Measurements from ENCODE around the gene ZNF473. TPM values are rescaled to one million over a fixed set of nuclear protein-coding genes. Genes with fewer than 3 reads are reported as not detected.

The ZNF473 gene
- total and polyA plus RNA-seq, 2 donors (not counting 3 experiments of a cell fraction or from before 2014, with no cell fraction given), result 3.8 to 8.7 TPM

DNA sequence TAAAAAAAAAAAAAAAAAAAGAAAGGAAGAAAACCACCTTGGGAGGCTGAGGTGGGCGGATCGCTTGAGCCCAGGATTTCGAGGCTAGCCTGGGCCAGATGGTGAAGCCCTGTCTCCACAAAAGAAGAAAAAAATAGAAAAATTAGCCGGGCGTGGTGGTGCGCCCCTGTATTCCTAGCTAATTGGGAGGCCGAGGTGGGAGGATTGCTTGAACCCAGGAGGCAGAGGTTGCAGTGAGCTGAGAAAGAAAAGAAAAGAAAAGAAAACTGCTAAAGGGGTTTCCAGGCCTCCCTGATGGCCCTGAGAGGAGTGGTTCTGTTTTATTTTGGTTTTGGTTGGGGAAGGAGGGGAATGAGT is 723 bp downstream of the ZNF473 start:
- intact Hi-C loops (cut with micrococcal nuclease), result no loop called here
- Histone ChIP-seq H3K79me2 (ENCODE audit: control insufficient read depth, insufficient read depth, low read length) (peaks cover 36% of the 10 kb centered on the region), H3K9me3 (replicated peaks; ENCODE audit: control insufficient read depth, insufficient read depth, low read length) (no peaks in the 10 kb centered on the region), H3K36me3 (ENCODE audit: control insufficient read depth in 2 of 2, extremely low read depth in 1 of 2, insufficient read depth in 2 of 2, low read length in 2 of 2) (peaks cover 0 to 4% of the 10 kb centered on the region in 2 experiments), H3K4me1 (ENCODE audit: control insufficient read depth, extremely low read depth, insufficient read depth, low read length) (peaks cover 7% of the 10 kb centered on the region), H3K27ac (ENCODE audit: insufficient read depth, low read depth, low read length) (no peak overlapping the region), H3K4me3 (replicated peaks in 1 of 3; ENCODE audit: insufficient read depth in 1 of 3, low read depth in 1 of 3, low read length in 3 of 3) (no peak overlapping the region), H3K9me1 (replicated peaks; ENCODE audit: control insufficient read depth, extremely low read depth, insufficient read depth, low read length) (no peaks in the 10 kb centered on the region), H4K20me1 (replicated peaks; ENCODE audit: control insufficient read depth, extremely low read depth, insufficient read depth, low read length) (no peaks in the 10 kb centered on the region), H3K4me2 (ENCODE audit: insufficient read depth, low read length) (peak overlapping the region; percentile 21), H3K27me3 (ENCODE audit: control insufficient read depth in 2 of 2, insufficient read depth in 2 of 2, low read length in 2 of 2) (no peaks in the 10 kb centered on the region), H3K9ac (replicated peaks; ENCODE audit: extremely low read depth, insufficient read depth, low read length) (no peak overlapping the region), H2AFZ (ENCODE audit: low read depth, low read length) (no peak overlapping the region)
- ChIA-PET CTCF (interaction anchor here (0.7 kb wide), 1 partner anchor 26 kb away, joined by 3 read pairs; no protein-coding TSS in a partner anchor), POLR2A (no interaction called here)
- no TSS peak for BruUV-seq (replicated peaks)
- dilution Hi-C loops (cut with MboI; ENCODE audit: extremely low pct_ligation_motif_present, low sequenced_read_pairs), result no loop called here
- TF ChIP-seq MYC (IDR thresholded peaks at IDR 0.05; ENCODE audit: low read depth, low read length), result no peak
- no peak for TF ChIP-seq POLR2AphosphoS5 (IDR thresholded peaks at IDR 0.05; ENCODE audit: insufficient read depth, low read depth, low read length)
- no peak for TF ChIP-seq POLR2A (IDR thresholded peaks at IDR 0.05; ENCODE audit: low read depth, low read length)
- no peak for TF ChIP-seq JUN (IDR thresholded peaks at IDR 0.05; ENCODE audit: borderline replicate concordance, insufficient read depth, insufficient read length, low read depth)
- no peak for TF ChIP-seq EZH2 (IDR thresholded peaks at IDR 0.05; ENCODE audit: borderline replicate concordance, low read depth, low read length, severe bottlenecking)
- no peak for DNase-seq (ENCODE audit: low read depth, low spot score)
- FAIRE-seq, result no peak

DNA sequence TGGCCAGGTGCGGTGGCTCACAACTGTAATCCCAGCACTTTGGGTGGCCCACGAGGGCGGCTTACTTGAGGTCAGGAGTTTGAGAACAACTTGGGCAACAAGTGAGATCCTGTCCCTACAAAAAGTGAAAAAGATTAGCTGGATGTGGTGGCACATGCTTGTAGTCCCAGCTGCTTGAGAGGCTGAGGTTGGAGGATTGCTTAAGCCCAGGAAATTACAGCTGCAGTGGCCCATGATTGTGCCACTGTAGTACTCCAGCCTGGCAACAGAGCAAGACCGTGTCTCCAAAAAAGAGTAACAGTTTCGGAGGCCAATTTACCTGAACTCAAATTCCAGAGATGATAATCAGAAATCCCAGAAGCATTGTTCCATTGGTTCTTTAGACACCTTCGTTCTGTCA is 4.4 kb downstream of the ZNF473 start:
- H3K4me3 ChIP-seq (replicated peaks in 1 of 3; ENCODE audit: insufficient read depth in 1 of 3, low read depth in 1 of 3, low read length in 3 of 3), result no peak overlapping the region
- peaks cover 0 to 13% of the 10 kb centered on the region in 2 experiments for H3K36me3 ChIP-seq (ENCODE audit: control insufficient read depth in 2 of 2, extremely low read depth in 1 of 2, insufficient read depth in 2 of 2, low read length in 2 of 2)
- no peaks in the 10 kb centered on the region for H3K9me3 ChIP-seq (replicated peaks; ENCODE audit: control insufficient read depth, insufficient read depth, low read length)
- no peaks in the 10 kb centered on the region for H3K27me3 ChIP-seq (ENCODE audit: control insufficient read depth in 2 of 2, insufficient read depth in 2 of 2, low read length in 2 of 2)
- H3K27ac ChIP-seq (ENCODE audit: insufficient read depth, low read depth, low read length), result no peak overlapping the region
- no peak for TF ChIP-seq EZH2 (IDR thresholded peaks at IDR 0.05; ENCODE audit: borderline replicate concordance, low read depth, low read length, severe bottlenecking)
- TF ChIP-seq, protein P1, sequence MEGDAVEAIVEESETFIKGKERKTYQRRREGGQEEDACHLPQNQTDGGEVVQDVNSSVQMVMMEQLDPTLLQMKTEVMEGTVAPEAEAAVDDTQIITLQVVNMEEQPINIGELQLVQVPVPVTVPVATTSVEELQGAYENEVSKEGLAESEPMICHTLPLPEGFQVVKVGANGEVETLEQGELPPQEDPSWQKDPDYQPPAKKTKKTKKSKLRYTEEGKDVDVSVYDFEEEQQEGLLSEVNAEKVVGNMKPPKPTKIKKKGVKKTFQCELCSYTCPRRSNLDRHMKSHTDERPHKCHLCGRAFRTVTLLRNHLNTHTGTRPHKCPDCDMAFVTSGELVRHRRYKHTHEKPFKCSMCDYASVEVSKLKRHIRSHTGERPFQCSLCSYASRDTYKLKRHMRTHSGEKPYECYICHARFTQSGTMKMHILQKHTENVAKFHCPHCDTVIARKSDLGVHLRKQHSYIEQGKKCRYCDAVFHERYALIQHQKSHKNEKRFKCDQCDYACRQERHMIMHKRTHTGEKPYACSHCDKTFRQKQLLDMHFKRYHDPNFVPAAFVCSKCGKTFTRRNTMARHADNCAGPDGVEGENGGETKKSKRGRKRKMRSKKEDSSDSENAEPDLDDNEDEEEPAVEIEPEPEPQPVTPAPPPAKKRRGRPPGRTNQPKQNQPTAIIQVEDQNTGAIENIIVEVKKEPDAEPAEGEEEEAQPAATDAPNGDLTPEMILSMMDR (IDR thresholded peaks at IDR 0.05; ENCODE audit: extremely low read depth in 1 of 2, insufficient read depth in 1 of 2, low read depth in 1 of 2, low read length in 2 of 2), result no peak
- TF ChIP-seq, protein P2, sequence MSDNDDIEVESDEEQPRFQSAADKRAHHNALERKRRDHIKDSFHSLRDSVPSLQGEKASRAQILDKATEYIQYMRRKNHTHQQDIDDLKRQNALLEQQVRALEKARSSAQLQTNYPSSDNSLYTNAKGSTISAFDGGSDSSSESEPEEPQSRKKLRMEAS (IDR thresholded peaks at IDR 0.05; ENCODE audit: insufficient read depth, insufficient read length), result no peak
- no peak for TF ChIP-seq MYC (IDR thresholded peaks at IDR 0.05; ENCODE audit: low read depth, low read length)
- no peak for TF ChIP-seq FOS (IDR thresholded peaks at IDR 0.05; ENCODE audit: borderline replicate concordance, insufficient read depth, low read length)
- no peak for TF ChIP-seq POLR2AphosphoS5 (IDR thresholded peaks at IDR 0.05; ENCODE audit: insufficient read depth, low read depth, low read length)
- TF ChIP-seq GATA2 (IDR thresholded peaks at IDR 0.05; ENCODE audit: insufficient read depth, insufficient read length, low read depth, low read length), result no peak
- TF ChIP-seq JUN (IDR thresholded peaks at IDR 0.05; ENCODE audit: borderline replicate concordance, insufficient read depth, insufficient read length, low read depth), result no peak
- TF ChIP-seq POLR2A (IDR thresholded peaks at IDR 0.05; ENCODE audit: low read depth, low read length), result no peak
- CTCF ChIA-PET, result no interaction called here
- no peak overlapping the region for H3K4me2 ChIP-seq (ENCODE audit: insufficient read depth, low read length)
- H3K4me1 ChIP-seq (ENCODE audit: control insufficient read depth, extremely low read depth, insufficient read depth, low read length), result no peaks in the 10 kb centered on the region
- POLR2A ChIA-PET, result no interaction called here
- H3K9me1 ChIP-seq (replicated peaks; ENCODE audit: control insufficient read depth, extremely low read depth, insufficient read depth, low read length), result no peaks in the 10 kb centered on the region
- dilution Hi-C loops (cut with MboI; ENCODE audit: extremely low pct_ligation_motif_present, low sequenced_read_pairs), result no loop called here
- intact Hi-C loops (cut with micrococcal nuclease), result no loop called here
- no peaks in the 10 kb centered on the region for H4K20me1 ChIP-seq (replicated peaks; ENCODE audit: control insufficient read depth, extremely low read depth, insufficient read depth, low read length)
- no peak overlapping the region for H2AFZ ChIP-seq (ENCODE audit: low read depth, low read length)
- no peak overlapping the region for H3K9ac ChIP-seq (replicated peaks; ENCODE audit: extremely low read depth, insufficient read depth, low read length)
- FAIRE-seq (no peak), DNase-seq (ENCODE audit: low read depth, low spot score) (no peak)
- no TSS peak for BruUV-seq (replicated peaks)
- H3K79me2 ChIP-seq (ENCODE audit: control insufficient read depth, insufficient read depth, low read length), result peaks cover 18% of the 10 kb centered on the region
